Fibroblast of lung (primary cell): ENCODE data around the gene CREB5. TPM values are rescaled to one million over a fixed set of nuclear protein-coding genes. Genes with fewer than 3 reads are reported as not detected.
A peak's percentile ranks its signal among the peaks of the same experiment; 100 is the strongest.

Source experiments
- DNase-seq, 2 donors: peaks; one replicate each; pipeline versions ENCODE4 v3.0.0 to v3.0.0-alpha.2; 2010; ENCODE audit warnings: low read depth in 2 of 2
- H2AFZ ChIP-seq: 2 replicates; pipeline ENCODE4 v1.5.1; 2012; ENCODE audit warnings: low read length, control low read depth, inconsistent platforms
- H3K27ac ChIP-seq: 2 replicates; pipeline ENCODE4 v1.5.1; 2011; ENCODE audit warnings: low read length, control low read depth; ENCODE audit not compliant: insufficient read depth
- H3K27me3 ChIP-seq: 2 replicates; pipeline ENCODE4 v1.5.1; 2011; ENCODE audit warnings: mild to moderate bottlenecking, low read length; ENCODE audit not compliant: control insufficient read depth, insufficient read depth
- H3K36me3 ChIP-seq: 2 replicates; pipeline ENCODE4 v1.5.1; 2011; ENCODE audit warnings: low read length; ENCODE audit not compliant: control insufficient read depth, insufficient read depth
- H3K4me1 ChIP-seq: 2 replicates; pipeline ENCODE4 v1.5.1; 2011; ENCODE audit warnings: low read length; ENCODE audit not compliant: control insufficient read depth, insufficient read depth; ENCODE audit errors: extremely low read depth
- H3K4me2 ChIP-seq: 2 replicates; pipeline ENCODE4 v1.5.1; 2011; ENCODE audit warnings: low read length, control low read depth; ENCODE audit not compliant: insufficient read depth; ENCODE audit errors: extremely low read depth
- H3K4me3 ChIP-seq, 4 experiments: fragments of 200-600 bp in 1 of 4; sonication (generic) in 1 of 4; replicated peaks in 1 of 4; 2 replicates each; pipeline ENCODE4 v1.5.1; 2011 to 2016; ENCODE audit warnings: low read length in 4 of 4, low read depth in 3 of 4, mild to moderate bottlenecking in 3 of 4, control low read depth in 2 of 4, inconsistent platforms in 1 of 4, mixed read lengths in 1 of 4; ENCODE audit not compliant: insufficient read depth in 1 of 4; ENCODE audit errors: control extremely low read depth in 1 of 4
- H3K79me2 ChIP-seq: 2 replicates; pipeline ENCODE4 v1.5.1; 2012; ENCODE audit warnings: mild to moderate bottlenecking, low read length, inconsistent platforms; ENCODE audit not compliant: control insufficient read depth, insufficient read depth
- H3K9ac ChIP-seq: 2 replicates; pipeline ENCODE4 v1.5.1; 2011; ENCODE audit warnings: mild to moderate bottlenecking, low read length, control low read depth; ENCODE audit not compliant: insufficient read depth
- H3K9me3 ChIP-seq: 2 replicates; pipeline ENCODE4 v1.5.1; 2012; ENCODE audit warnings: low read depth, low read length; ENCODE audit not compliant: control insufficient read depth, insufficient read depth
- H4K20me1 ChIP-seq: 2 replicates; pipeline ENCODE4 v1.5.1; 2011; ENCODE audit warnings: low read length; ENCODE audit not compliant: control insufficient read depth, insufficient read depth; ENCODE audit errors: extremely low read depth
- CTCF ChIP-seq, 2 donors: IDR thresholded peaks in 1 of 2; conservative IDR thresholded peaks in 1 of 2; 1 replicate in 1 of 2; 2 replicates in 1 of 2; pipeline ENCODE4 v1.5.1; 2011 to 2012; ENCODE audit warnings: low read length in 2 of 2, control low read depth in 1 of 2, inconsistent platforms in 1 of 2, low read depth in 1 of 2, mild to moderate bottlenecking in 1 of 2
- EZH2 ChIP-seq: IDR thresholded peaks from 2 replicates; pipeline ENCODE4 v1.5.1; 2012; ENCODE audit warnings: low read length, control low read depth, mild to moderate bottlenecking; ENCODE audit errors: missing control alignments
- polyA plus RNA-seq, 2 donors: library from polyadenylated mRNA; depleted of rRNA in 1 of 2; stranded (reverse) in 1 of 2; unstranded in 1 of 2; fragments of >200 nt; gene quantifications; 2 replicates each; pipeline ENCODE4 v1.2.1, GENCODE V29; 2011 to 2012; ENCODE audit warnings: missing spikeins in 1 of 2
- total RNA-seq: library from RNA; depleted of rRNA; stranded (reverse); fragments of >200 nt; gene quantifications from 2 replicates; pipeline ENCODE4 v1.2.1, GENCODE V29; 2014

The CREB5 gene
- total and polyA plus RNA-seq, 2 donors (not counting 1 experiment from before 2014, with no cell fraction given) = 8.2 to 28.4 TPM

GRCh38 chr7:28626221-28626620, 213.9 kb downstream of the CREB5 start:
- Histone ChIP-seq H2AFZ (no peak overlapping the region), H4K20me1 (no peaks in the 10 kb centered on the region), H3K9ac (no peak overlapping the region), H3K9me3 (no peaks in the 10 kb centered on the region), H3K4me1 (peaks cover 3% of the 10 kb centered on the region), H3K36me3 (no peaks in the 10 kb centered on the region), H3K27ac (no peak overlapping the region), H3K4me3 (no peak overlapping the region), H3K27me3 (no peaks in the 10 kb centered on the region), H3K79me2 (no peaks in the 10 kb centered on the region), H3K4me2 (no peak overlapping the region)
- no peak for DNase-seq
- TF ChIP-seq EZH2 = no peak
- TF ChIP-seq CTCF (conservative IDR thresholded peaks at IDR 0.05 in 1 of 2, IDR thresholded peaks at IDR 0.05 in 1 of 2; ENCODE audit: low read depth in 1 of 2, low read length in 2 of 2) = no peak

GRCh38 chr7:28626624-28627262, 214.4 kb downstream of the CREB5 start:
- H3K79me2 ChIP-seq = no peaks in the 10 kb centered on the region
- no peak overlapping the region for H3K4me3 ChIP-seq
- H3K9ac ChIP-seq = no peak overlapping the region
- H3K36me3 ChIP-seq = no peaks in the 10 kb centered on the region
- no peak overlapping the region for H2AFZ ChIP-seq
- H3K27ac ChIP-seq = no peak overlapping the region
- DNase-seq = peak; percentile 45 to 63
- H4K20me1 ChIP-seq = no peaks in the 10 kb centered on the region
- TF ChIP-seq EZH2 = no peak
- peak; percentile 65 for TF ChIP-seq CTCF (conservative IDR thresholded peaks at IDR 0.05 in 1 of 2, IDR thresholded peaks at IDR 0.05 in 1 of 2; ENCODE audit: low read depth in 1 of 2, low read length in 2 of 2)
- peaks cover 3% of the 10 kb centered on the region for H3K4me1 ChIP-seq
- H3K27me3 ChIP-seq = no peaks in the 10 kb centered on the region
- H3K9me3 ChIP-seq = no peaks in the 10 kb centered on the region
- no peak overlapping the region for H3K4me2 ChIP-seq

- no peak overlapping the region for H3K9ac ChIP-seq
- no peaks in the 10 kb centered on the region for H3K79me2 ChIP-seq
- H3K9me3 ChIP-seq = no peaks in the 10 kb centered on the region
- H3K27me3 ChIP-seq = no peaks in the 10 kb centered on the region
- no peak overlapping the region for H3K4me2 ChIP-seq
- peak; percentile 31 to 49 for DNase-seq
- H3K4me3 ChIP-seq = no peak overlapping the region
- H3K27ac ChIP-seq = no peak overlapping the region
- TF ChIP-seq EZH2 (no peak), CTCF (conservative IDR thresholded peaks at IDR 0.05 in 1 of 2, IDR thresholded peaks at IDR 0.05 in 1 of 2; ENCODE audit: low read depth in 1 of 2, low read length in 2 of 2) (no peak)
- H3K36me3 ChIP-seq = no peaks in the 10 kb centered on the region
- no peak overlapping the region for H2AFZ ChIP-seq
- H3K4me1 ChIP-seq = peaks cover 3% of the 10 kb centered on the region
- no peaks in the 10 kb centered on the region for H4K20me1 ChIP-seq
Observed at GRCh38 chr7:28627263-28627653, 214.9 kb downstream of the CREB5 start.
